Stimulated activated CD4-positive, alpha-beta T cell treated with anti-CD3 and anti-CD28 coated beads, Interleukin-2, amount 100 ng/mL, for 48 hours (primary cell): ENCODE measurements around the gene EHMT1.
"Not testable (repeated sequence)": the region's sequence is repeated elsewhere in the genome, so short reads cannot be mapped to it uniquely, and the experiment has no call there.

ENCODE experiments used
- DNase-seq, 2 donors: peaks; one replicate each; pipeline ENCODE4 v3.0.0-alpha.2; 2020

EHMT1 gene

GRCh38 chr9:137876269-137876668 is 257.5 kb downstream of the EHMT1 start:
- no peak for DNase-seq

GRCh38 chr9:137876781-137877386 is 258.1 kb downstream of the EHMT1 start:
- no peak for DNase-seq

GRCh38 chr9:137877506-137878122 is 258.8 kb downstream of the EHMT1 start, which contains the start of gene CACNA1B:
Gene CACNA1B (plus strand): TSS chr9:137877782. CDS start chr9:137877934, 152 bp downstream.
- not testable (repeated sequence) for DNase-seq

GRCh38 chr9:137878146-137878941 is 259.5 kb downstream of the EHMT1 start:
- peak; percentile 15 to 28 for DNase-seq

GRCh38 chr9:137879052-137879451 is 260.2 kb downstream of the EHMT1 start:
- no peak for DNase-seq

- no peak for DNase-seq
These were observed 260.9 kb downstream of the EHMT1 start for GRCh38 chr9:137879566-137880150.

GRCh38 chr9:137880160-137880975 is 261.6 kb downstream of the EHMT1 start:
- DNase-seq, result no peak

GRCh38 chr9:137880976-137881530 is 262.2 kb downstream of the EHMT1 start:
- no peak for DNase-seq

- DNase-seq, result no peak
These were observed 263.0 kb downstream of the EHMT1 start for GRCh38 chr9:137881591-137882505.

GRCh38 chr9:137882506-137882821 is 263.7 kb downstream of the EHMT1 start:
- DNase-seq, result no peak

- not testable (repeated sequence) for DNase-seq
These were observed 265.2 kb downstream of the EHMT1 start for GRCh38 chr9:137883977-137884376.

- DNase-seq, result not testable (repeated sequence)
These were observed 265.7 kb downstream of the EHMT1 start for GRCh38 chr9:137884547-137884946.

GRCh38 chr9:137885121-137885520 is 266.3 kb downstream of the EHMT1 start:
- DNase-seq, result not testable (repeated sequence)
